ENCODE data around the gene RAB17. TPM values are rescaled to one million over a fixed set of nuclear protein-coding genes. Genes with fewer than 3 reads are reported as not detected.

Gene RAB17
- total RNA-seq, 1 donor from 2014 or later, result 4.1 TPM

DNA sequence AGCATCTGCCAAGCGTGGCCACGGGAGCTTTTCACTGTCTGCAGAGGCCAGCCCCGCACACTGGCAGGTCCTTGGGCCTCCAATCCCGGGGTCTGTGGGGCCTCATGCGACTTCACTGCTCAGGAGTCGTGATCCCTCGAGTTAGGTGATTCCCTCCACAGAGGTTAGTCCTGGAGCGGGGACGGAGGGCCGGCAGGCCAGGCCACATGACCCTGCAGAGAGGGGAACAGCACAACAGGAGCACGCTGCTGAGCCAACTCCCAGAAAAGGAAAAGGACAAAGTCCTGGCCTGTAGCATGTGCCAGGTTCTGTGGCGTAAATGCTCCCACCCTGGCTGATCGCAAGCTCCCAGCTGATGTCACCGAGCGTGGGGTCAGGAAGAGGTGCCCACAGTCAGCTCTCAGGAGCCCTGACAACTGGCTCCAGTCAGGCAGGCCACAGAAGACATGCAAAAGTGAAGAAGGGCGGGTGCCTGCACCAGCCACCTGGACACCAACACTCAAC, 39.4 kb downstream of the RAB17 start:
- ATAC-seq (ENCODE audit: poor library complexity), result no peak
- intact Hi-C loops (cut with DNase I), result no loop called here

DNA sequence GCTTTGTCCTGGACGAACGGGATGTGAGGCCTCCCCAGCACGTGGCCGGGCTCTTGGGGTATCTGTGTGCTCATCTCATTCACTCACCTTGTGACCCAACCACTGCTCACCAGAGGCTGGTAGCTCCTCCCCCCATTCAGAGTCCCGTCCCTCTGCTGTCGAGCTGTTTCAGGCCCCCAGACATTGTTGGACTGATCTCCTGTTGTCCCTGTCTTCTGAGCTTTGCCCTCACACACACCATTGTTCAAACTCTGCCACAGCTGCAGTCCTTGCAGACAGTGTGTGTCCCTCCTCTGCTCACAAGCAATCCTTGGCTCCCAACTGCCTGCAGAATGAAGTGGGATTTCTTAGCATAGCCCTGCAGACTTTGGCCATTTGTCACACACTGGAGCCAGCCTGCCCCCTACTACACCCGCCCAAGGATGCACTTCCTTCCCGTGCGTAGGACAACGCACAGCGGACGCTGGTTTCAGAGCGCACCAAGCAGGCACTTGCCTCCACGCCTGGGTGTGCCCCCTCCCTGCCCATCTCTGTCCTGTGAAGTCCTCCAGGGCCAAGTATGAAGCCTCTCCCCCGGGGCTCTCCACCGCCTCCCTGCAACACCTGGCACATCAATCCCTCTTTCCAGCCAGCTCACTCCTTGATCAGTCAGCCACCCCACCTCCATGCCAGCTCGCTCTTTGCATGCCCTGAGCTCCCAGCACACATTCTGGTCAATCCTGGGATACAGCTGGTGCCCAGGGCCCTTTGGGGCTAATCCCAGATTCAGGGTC, 40.7 kb downstream of the RAB17 start:
- ATAC-seq (ENCODE audit: poor library complexity) (no peak), DNase-seq (no peak)
- intact Hi-C loops (cut with DNase I), result no loop called here

More for the DNA sequence above, 39.4 kb downstream of the RAB17 start:
- no peak for DNase-seq

DNA sequence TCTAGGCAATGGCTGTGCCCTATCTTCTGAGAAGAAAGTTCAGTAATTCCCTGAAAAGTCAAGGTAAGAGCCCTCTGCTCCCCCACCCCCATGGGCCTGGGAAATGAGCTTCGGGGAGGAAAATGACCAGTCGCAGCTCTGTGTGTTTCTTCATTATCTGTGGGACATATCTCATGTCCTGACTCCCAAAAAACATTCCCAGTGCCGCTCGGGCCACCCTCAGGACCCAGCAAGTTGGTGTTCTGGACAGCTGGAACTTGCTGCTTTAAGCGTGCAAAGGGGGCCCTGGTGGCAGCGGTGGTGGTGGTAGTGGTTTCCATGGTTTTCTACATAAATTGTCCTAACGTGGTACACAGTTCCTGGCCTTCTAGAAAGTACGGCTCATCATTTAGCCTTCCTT, 41.3 kb downstream of the RAB17 start:
- no peak for ATAC-seq (ENCODE audit: poor library complexity)

DNA sequence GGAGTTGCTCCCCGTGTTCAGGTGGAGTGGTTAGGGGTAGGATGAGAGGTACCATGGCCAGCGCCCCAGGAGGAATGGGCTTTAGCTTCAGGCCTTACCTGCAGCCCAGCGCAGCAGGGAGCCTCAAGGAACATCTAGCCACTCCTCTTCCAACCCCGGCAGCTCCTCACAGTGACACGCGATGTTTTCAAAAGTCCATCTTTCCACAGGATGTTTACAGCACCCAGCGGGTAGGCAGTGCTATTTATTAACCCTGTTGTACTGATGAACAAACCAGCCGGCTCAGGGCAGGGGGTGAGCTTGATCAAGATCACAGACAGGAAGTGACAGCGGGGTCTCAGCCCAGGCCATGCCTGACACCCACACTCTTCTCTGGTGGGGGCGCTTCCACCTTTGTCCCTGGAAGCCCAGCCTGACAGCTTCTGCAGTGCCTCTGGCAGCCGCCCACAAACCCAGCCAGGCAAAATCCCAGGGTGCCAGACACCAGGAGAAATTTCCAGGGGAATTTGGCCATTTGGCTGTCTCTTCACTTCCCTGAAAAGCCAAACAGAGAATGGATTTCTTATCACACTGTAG, 42.6 kb downstream of the RAB17 start:
- ATAC-seq (ENCODE audit: poor library complexity) (no peak), DNase-seq (no peak)
- intact Hi-C loops (cut with DNase I), result no loop called here

More for the DNA sequence above, 41.3 kb downstream of the RAB17 start:
- DNase-seq, result no peak
- intact Hi-C loops (cut with DNase I), result no loop called here

DNA sequence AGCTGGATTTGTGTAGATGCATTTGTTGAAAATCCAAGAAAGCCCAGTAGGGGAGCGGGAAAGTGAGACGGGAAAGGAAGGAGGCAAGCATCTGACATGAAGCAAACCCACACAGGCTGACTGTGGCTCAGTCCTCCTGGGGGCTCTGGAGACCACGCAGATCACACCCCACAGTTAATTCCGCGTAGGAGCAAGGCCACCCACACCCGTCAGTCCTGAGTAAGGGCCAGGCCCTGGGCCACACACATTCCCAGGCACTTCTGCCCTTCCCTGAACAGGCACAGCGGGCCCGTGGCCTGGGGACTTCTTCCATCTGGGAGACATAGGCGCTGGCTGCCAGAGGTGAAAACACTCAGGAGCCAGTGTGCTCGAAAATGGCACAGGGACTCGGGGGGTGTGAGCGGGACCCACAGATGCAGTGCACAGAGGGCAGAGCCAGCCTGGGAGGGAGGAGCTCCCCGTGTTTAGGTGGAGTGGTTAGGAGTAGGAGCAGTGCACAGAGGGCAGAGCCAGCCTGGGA, 43.6 kb downstream of the RAB17 start:
- no peak for ATAC-seq (ENCODE audit: poor library complexity)
- intact Hi-C loops (cut with DNase I), result no loop called here
- DNase-seq, result no peak

DNA sequence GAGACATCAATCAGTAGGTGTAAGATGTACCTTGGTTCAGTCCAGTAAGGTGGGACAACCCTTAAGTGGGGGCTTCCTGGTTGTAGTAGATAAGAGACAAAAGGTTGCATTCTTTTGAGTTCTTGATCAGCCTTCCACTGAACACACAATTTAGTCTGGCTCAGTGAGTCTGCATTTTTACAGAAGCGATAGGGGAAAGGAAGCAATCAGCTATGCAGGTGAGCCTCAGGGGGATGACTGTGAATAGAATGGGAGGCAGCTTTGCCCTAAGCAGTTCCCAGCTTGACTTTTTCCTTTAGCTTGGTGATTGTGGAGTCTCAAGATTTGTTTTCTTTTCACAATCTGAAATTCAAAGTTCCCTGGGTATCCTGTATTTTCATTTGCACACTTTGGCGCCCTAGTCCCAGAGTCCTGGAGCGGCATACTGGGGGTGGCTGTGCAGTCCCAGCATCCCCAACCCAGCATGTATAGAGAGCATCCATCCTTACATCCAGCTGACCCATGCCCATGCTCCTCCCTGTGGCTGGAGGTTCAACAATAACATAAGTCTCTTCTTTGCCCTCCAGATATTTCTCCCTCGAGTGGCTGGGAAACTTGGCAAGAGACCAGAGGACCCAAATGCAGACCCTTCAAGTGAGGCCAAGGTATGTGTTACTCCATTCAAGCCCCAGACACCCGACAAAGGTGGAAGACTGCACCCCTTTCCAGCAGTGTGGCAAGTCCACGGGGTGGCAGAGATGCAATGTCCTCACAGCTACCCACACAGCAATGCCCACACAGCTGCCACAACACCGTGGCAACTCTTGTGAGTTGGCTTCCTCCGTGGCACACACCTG, 44.3 kb downstream of the RAB17 start:
- DNase-seq (no peak), ATAC-seq (ENCODE audit: poor library complexity) (no peak)
- intact Hi-C loops (cut with DNase I), result no loop called here

DNA sequence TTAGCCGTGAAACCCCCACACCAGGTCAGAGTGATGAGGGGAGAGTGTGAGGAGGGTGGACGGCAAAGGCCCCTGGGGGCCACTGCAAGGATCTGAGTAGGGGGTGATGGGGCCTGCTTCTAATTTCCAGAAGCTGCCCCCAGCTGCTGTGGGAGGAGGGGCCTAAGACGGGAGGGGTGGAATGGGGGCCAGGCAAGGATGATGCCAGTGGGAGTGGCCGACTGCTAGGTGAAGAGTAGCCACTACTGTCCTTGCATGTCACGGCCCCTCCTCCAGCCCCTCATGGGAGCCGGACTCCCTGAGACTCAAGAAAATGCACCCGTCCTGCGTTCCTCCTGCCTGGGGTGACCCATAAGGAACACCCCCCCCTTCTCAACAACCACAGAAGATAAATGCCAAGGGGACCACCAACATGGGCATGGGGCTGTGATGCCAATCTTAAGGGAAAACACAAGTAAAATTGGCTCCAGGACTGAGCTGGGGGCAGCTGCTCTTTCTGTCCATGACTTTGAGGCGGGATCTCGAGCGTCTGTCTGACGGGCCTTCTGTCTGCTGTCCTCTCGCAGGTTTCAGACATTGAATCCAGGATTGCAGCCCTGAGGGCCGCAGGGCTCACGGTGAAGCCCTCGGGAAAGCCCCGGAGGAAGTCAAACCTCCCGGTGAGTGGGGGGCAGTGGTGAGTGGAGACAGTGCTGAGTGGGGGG, 48.4 kb downstream of the RAB17 start:
- DNase-seq, result no peak

DNA sequence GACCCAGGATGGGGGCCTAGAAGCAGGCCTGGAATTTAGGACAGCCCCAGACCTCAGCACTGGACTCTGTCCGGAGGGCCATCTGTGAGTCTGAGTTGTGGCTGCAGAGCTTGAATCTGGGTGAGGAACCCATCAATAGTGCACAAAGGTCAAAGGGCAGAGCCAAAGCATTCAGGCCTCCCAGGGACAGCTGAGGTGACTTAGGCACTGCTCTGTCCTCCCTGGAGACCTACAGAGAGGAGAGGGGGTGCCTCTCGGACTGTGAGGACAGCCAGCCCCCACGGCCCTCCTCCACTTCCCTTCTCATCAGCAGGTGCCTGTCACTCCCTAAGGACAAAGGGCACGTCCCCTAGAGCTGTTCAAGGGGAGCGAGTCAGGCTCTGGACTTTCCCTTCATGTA, 49.3 kb downstream of the RAB17 start:
- intact Hi-C loops (cut with DNase I), result no loop called here
- ATAC-seq (ENCODE audit: poor library complexity) (no peak), DNase-seq (no peak)

More for the DNA sequence above, 48.4 kb downstream of the RAB17 start:
- intact Hi-C loops (cut with DNase I), result no loop called here
- ATAC-seq (ENCODE audit: poor library complexity), result no peak

DNA sequence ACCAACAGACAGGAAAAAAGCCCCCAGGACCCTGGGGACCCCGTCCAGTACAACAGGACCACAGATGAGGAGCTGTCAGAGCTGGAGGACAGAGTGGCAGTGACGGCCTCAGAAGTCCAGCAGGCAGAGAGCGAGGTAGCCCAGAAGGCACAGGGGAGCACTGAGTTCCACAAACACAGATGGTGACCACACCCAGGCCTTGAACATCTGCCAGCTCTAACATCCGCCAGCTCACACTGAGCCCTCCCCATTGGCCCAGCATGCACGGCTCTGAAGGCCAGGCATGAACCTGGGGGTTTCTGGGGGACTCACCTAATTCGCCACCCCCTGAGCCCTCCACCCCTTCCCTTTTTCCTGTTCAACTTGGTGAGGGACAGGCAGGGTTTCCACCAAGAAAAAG, 49.7 kb downstream of the RAB17 start:
- intact Hi-C loops (cut with DNase I), result no loop called here
- peak; percentile 91 for ATAC-seq (ENCODE audit: poor library complexity)

DNA sequence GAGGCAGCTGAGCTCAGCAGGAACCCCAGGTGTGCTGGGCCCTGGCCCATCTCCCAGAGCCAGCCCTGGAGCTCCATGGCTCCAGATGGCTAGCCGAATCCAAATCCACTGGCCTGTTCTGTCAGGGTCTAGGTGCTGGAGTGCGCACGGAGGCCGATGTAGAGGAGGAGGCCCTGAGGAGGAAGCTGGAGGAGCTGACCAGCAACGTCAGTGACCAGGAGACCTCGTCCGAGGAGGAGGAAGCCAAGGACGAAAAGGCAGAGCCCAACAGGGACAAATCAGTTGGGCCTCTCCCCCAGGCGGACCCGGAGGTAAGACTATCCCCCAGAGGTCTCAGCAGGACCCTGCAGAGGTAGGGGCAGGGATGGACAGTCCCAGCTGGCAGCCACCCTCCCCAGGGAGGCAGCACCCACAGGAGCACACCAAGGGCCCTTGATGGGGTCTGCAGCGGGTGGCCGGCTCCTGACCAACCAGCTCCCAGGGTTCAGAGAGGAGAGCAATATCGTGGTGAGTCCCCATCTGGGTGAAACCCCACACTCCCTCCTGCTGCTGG, 50.2 kb downstream of the RAB17 start:
- intact Hi-C loops (cut with DNase I), result no loop called here
- ATAC-seq (ENCODE audit: poor library complexity) (peak; percentile 26), DNase-seq (no peak)

More for the DNA sequence above, 49.7 kb downstream of the RAB17 start:
- peak; percentile 86 for DNase-seq

DNA sequence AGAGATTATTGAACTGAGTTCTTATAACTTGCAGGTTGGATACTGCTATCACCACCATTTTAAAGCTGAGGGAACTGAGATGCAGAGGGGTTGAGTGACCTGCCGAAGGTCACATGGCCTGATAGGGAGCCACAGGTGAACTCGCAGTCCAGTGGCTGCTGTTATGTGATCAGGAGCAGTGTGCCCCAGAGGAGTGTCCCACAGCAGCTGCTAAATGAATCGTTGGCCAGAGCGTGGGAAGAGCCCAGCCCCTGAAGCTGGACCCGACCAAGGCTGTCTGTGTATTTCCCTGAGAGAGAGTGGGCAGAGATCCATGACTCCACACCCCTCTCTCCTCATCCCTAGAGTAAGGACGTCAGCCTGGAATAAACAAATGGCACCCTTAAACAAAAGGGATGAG, 50.9 kb downstream of the RAB17 start:
- ATAC-seq (ENCODE audit: poor library complexity) (peak; percentile 19), DNase-seq (no peak)
- intact Hi-C loops (cut with DNase I), result no loop called here

DNA sequence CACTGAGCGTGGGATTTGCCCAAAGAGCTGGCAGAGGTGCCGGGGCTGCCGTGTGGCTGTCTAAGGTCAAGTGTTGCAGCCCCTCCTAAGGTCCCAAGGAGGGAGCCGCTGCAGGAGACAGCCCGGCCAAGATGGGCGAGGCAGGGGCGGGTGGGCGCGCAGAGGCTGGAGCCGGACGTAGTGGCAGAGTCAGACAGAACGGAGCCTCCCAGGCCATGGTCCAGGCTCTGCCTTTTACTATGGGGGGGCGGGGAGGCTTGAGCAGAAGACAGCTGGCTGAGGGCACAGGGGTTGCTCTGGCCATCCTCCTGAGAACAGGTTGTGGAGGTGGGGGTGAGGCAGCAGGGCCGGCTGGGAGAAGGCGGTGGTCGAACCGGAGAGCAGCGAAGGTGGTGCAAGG, 51.6 kb downstream of the RAB17 start:
- DNase-seq, result no peak
- ATAC-seq (ENCODE audit: poor library complexity), result no peak
- intact Hi-C loops (cut with DNase I), result no loop called here

DNA sequence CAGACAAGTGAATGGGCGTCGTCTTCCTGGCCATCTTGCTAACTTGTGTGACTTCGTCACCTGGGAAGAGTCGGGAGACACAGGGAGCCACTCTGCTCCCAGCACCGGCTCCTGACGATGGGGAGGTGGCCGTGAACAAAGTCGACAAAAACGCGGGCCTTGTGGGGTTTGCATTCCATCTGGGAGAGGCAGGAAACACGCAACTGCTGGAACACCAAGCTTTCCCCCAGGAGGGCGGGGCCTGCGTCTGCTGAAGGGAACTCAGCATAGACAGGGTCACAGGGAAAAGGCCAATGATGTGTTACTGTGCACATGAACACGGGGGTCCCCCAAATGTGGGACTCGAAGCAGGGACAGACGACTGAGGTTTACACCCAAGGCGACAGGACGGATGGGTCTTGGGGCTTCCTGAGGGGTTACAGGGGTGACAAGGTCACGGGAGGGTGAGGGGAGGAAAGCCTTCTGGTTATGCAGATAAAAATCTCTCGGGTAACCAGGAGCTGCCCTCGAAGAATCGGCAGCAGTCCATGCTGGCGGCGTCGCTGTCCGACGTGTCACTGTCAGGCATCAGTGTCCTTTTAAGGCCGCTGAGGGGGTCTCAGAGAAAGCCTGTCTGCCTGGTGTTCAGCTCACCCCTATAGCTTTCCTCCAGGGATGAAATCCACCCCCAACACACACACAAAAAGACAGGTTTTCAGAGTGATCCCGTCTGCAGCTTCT, 52.4 kb downstream of the RAB17 start:
- DNase-seq, result no peak
- no peak for ATAC-seq (ENCODE audit: poor library complexity)
- intact Hi-C loops (cut with DNase I), result no loop called here

DNA sequence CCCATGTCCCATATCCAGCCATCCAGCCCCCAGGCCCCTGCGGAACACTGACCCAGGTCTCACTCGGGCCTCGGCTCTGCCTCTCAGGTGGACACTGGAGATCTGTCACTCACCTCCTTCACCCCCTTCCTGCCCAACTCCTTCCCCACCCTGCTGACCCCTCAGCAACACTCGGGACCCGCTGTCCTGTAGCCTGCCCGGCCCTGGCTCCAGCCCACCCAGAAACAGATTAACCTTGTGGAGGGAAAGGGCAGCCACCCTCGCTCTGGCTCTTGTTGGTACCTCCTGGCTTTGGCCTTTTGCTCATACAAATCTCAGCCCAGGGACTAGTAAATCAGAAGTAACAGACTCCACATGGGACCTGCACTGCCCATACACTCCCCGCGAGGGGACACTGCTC, 53.9 kb downstream of the RAB17 start:
- DNase-seq, result no peak
- intact Hi-C loops (cut with DNase I), result no loop called here
- no peak for ATAC-seq (ENCODE audit: poor library complexity)

DNA sequence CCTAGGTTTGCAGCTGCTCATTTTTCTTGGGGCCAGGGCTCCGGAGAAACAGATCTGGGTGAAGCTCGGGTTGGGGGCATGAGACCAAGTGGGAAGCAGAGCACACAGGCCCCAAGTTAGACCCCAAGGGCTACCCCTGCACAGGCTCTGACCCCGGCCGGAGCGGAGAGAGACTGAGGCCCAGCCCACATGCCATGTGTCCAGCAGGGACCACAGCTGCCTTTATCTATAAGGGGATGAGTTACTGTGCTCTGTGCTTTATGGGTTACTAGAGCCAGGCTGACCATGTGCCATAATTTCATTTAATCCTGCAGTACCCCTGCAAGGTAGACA, 54.5 kb downstream of the RAB17 start:
- intact Hi-C loops (cut with DNase I), result no loop called here
- no peak for ATAC-seq (ENCODE audit: poor library complexity)
- no peak for DNase-seq

DNA sequence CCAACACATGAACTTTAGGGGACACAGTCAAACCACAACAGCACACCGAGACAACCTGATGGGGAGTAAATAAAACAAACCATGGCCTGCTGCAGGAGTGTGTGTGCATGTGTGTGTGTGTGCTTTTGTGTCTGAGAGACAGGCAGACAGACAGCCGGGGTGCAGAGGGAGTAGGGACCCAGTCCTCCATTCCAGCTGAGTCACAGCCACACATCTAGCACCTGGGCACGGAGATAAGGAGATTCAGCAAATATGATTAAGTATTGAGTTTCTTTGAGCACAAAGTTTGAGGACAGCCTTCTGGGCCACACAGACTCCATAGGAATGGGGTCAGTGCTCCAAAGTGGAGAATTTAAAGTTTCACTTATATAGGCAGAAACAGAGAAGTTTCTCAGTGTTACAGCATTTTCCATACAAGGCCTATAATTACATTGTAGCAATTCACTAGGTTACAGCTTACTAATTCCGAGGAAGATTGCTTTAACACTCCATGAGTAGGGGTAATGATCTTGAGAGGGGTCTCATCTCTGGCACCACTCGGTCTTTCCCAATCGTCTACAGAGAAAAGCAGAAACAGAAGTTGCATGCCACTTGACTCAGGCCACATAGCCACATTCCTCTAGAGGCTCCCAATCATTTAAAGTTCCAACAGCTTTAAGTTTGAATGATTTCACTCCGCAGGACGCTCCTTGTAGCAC, 55.0 kb downstream of the RAB17 start:
- no peak for ATAC-seq (ENCODE audit: poor library complexity)
- intact Hi-C loops (cut with DNase I), result no loop called here
- DNase-seq, result no peak

DNA sequence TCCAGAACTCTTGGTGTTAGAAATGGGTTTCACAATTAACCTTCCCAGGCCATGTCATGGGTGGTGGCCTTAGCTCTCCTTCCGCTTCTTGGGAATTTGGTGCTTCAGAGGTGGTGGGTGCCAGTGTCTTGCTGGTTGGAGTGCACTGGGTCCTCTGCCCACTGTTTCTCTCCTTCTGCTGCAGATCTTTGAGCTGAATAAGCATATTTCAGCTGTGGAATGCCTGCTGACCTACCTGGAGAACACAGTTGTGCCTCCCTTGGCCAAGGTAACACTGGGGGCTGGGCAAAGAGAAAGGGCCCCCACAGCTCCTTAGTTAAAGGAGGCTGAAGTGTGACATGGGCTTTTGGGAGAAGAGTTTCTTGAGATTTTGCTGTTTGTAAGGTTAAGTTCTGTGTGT, 56.2 kb downstream of the RAB17 start:
- ATAC-seq (ENCODE audit: poor library complexity) (no peak), DNase-seq (no peak)
- intact Hi-C loops (cut with DNase I), result no loop called here
